NB4 (cell line): ENCODE results near the gene AUH.

Experiments
- MAX ChIP-seq: IDR thresholded peaks from 2 replicates; pipeline ENCODE4 v1.6.1; 2011; ENCODE audit warnings: low read depth, low read length
- MYC ChIP-seq: IDR thresholded peaks from 2 replicates; pipeline ENCODE4 v1.6.1; 2011; ENCODE audit warnings: low read depth, low read length
- POLR2A ChIP-seq: IDR thresholded peaks from 2 replicates; pipeline ENCODE4 v1.6.1; 2011; ENCODE audit warnings: mild to moderate bottlenecking; ENCODE audit not compliant: insufficient read length; ENCODE audit errors: extremely low read depth
- TF ChIP-seq, protein P1 (sequence below): IDR thresholded peaks from one replicate; pipeline ENCODE4 v1.5.1; 2012; ENCODE audit warnings: low read depth, low read length

- TF ChIP-seq, protein P1, sequence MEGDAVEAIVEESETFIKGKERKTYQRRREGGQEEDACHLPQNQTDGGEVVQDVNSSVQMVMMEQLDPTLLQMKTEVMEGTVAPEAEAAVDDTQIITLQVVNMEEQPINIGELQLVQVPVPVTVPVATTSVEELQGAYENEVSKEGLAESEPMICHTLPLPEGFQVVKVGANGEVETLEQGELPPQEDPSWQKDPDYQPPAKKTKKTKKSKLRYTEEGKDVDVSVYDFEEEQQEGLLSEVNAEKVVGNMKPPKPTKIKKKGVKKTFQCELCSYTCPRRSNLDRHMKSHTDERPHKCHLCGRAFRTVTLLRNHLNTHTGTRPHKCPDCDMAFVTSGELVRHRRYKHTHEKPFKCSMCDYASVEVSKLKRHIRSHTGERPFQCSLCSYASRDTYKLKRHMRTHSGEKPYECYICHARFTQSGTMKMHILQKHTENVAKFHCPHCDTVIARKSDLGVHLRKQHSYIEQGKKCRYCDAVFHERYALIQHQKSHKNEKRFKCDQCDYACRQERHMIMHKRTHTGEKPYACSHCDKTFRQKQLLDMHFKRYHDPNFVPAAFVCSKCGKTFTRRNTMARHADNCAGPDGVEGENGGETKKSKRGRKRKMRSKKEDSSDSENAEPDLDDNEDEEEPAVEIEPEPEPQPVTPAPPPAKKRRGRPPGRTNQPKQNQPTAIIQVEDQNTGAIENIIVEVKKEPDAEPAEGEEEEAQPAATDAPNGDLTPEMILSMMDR = no peak
- TF ChIP-seq POLR2A (no peak), MYC (no peak), MAX (no peak)
Measured at GRCh38 chr9:91332546-91333231, 29.0 kb downstream of the AUH start.
